GM21423 (cell line): Measurements from ENCODE around the gene NTF3.

Source experiments
- ATAC-seq: cut with Tn5 transposase; IDR thresholded peaks from one replicate; pipeline ENCODE4 v1.9.1; 2021; ENCODE audit warnings: mild to moderate bottlenecking, moderate library complexity; ENCODE audit not compliant: unreplicated experiment

NTF3 gene

GRCh38 chr12:5485454-5485853 lies 53.5 kb downstream of the NTF3 start:
- no peak for ATAC-seq

- ATAC-seq: no peak
Observed at GRCh38 chr12:5487076-5487475, 55.2 kb downstream of the NTF3 start.

- ATAC-seq: no peak
Observed at GRCh38 chr12:5487948-5488625, 56.2 kb downstream of the NTF3 start.

GRCh38 chr12:5488626-5488955 lies 56.7 kb downstream of the NTF3 start:
- ATAC-seq: no peak

- ATAC-seq: no peak
Observed at GRCh38 chr12:5489017-5489416, 57.1 kb downstream of the NTF3 start.

- ATAC-seq: no peak
Observed at GRCh38 chr12:5489760-5490406, 58.0 kb downstream of the NTF3 start.

- ATAC-seq: no peak
Observed at GRCh38 chr12:5492562-5492961, 60.7 kb downstream of the NTF3 start.

- no peak for ATAC-seq
Observed at GRCh38 chr12:5493018-5493417, 61.1 kb downstream of the NTF3 start.

GRCh38 chr12:5494343-5494742 lies 62.4 kb downstream of the NTF3 start:
- no peak for ATAC-seq

GRCh38 chr12:5497329-5498053 lies 65.6 kb downstream of the NTF3 start:
- ATAC-seq: no peak

- ATAC-seq: no peak
Observed at GRCh38 chr12:5498076-5498475, 66.2 kb downstream of the NTF3 start.

GRCh38 chr12:5498806-5499205 lies 66.9 kb downstream of the NTF3 start:
- ATAC-seq: no peak

- no peak for ATAC-seq
Observed at GRCh38 chr12:5499566-5500330, 67.8 kb downstream of the NTF3 start.

GRCh38 chr12:5500331-5500659 lies 68.4 kb downstream of the NTF3 start:
- ATAC-seq: no peak

- ATAC-seq: no peak
Observed at GRCh38 chr12:5503774-5504173, 71.9 kb downstream of the NTF3 start.

- ATAC-seq: no peak
Observed at GRCh38 chr12:5505116-5505515, 73.2 kb downstream of the NTF3 start.

GRCh38 chr12:5505751-5506150 lies 73.8 kb downstream of the NTF3 start:
- no peak for ATAC-seq

GRCh38 chr12:5506295-5506694 lies 74.4 kb downstream of the NTF3 start:
- ATAC-seq: no peak

GRCh38 chr12:5506821-5507231 lies 74.9 kb downstream of the NTF3 start:
- no peak for ATAC-seq

GRCh38 chr12:5507401-5507935 lies 75.6 kb downstream of the NTF3 start:
- ATAC-seq: no peak

GRCh38 chr12:5507944-5508343 lies 76.0 kb downstream of the NTF3 start:
- ATAC-seq: no peak
